AG04450 (cell line): ENCODE results near the gene GRIA1. TPM values are rescaled to one million over a fixed set of nuclear protein-coding genes. Genes with fewer than 3 reads are reported as not detected.

Experiments
- CTCF ChIA-PET: fragments of 300-600, 350-600 bp; formaldehyde crosslinking; extraction: SDS; loops from one replicate; lab custom pipeline; 2022; ENCODE audit warnings: antibody characterized with exemption, inconsistent platforms; lab: Charles Lee
- POLR2A ChIA-PET: fragments of 350-600 bp; formaldehyde crosslinking; extraction: SDS; loops from one replicate; lab custom pipeline; 2021; ENCODE audit warnings: antibody characterized with exemption, inconsistent platforms; lab: Yijun Ruan, JAX
- DNase-seq: peaks from one replicate; pipeline ENCODE4 v3.0.0-alpha.2; 2011; ENCODE audit warnings: low read depth, low spot score
- H3K27ac ChIP-seq: one replicate; pipeline ENCODE4 v1.5.1; 2012; ENCODE audit warnings: low read depth, low read length, control low read depth
- H3K27me3 ChIP-seq: one replicate; pipeline ENCODE4 v1.6.0; 2012; ENCODE audit warnings: low read length; ENCODE audit not compliant: control insufficient read depth, insufficient read depth
- H3K4me3 ChIP-seq: 2 replicates; pipeline ENCODE4 v1.5.1; 2011; ENCODE audit warnings: mild to moderate bottlenecking, low read depth, low read length, control low read depth
- H3K9me3 ChIP-seq: 2 replicates; pipeline ENCODE4 v1.5.1; 2012; ENCODE audit warnings: low read length; ENCODE audit not compliant: control insufficient read depth, insufficient read depth
- CTCF ChIP-seq: IDR thresholded peaks from 2 replicates; pipeline ENCODE4 v1.5.1; 2011; ENCODE audit warnings: low read depth, low read length, control low read depth, inconsistent platforms
- polyA plus RNA-seq: library from polyadenylated mRNA; depleted of rRNA; stranded (reverse); fragments of >200 nt; gene quantifications from 2 replicates; pipeline ENCODE4 v1.2.3, GENCODE V29; 2011

Gene GRIA1
- polyA plus RNA-seq, 1 experiment: 0.42 TPM

GRCh38 chr5:153782589-153783361 is 292.3 kb downstream of the GRIA1 start:
- POLR2A ChIA-PET: no interaction called here
- no peak for DNase-seq
- Histone ChIP-seq H3K4me3 (no peak overlapping the region), H3K9me3 (no peaks in the 10 kb centered on the region), H3K27me3 (no peaks in the 10 kb centered on the region), H3K27ac (no peak overlapping the region)
- CTCF ChIA-PET: interaction anchor here (1.3 kb wide), 1 partner anchor 182 kb away, joined by 3 read pairs; no protein-coding TSS in a partner anchor
- no peak for TF ChIP-seq CTCF

- no peaks in the 10 kb centered on the region for H3K27me3 ChIP-seq
- ChIA-PET POLR2A (no interaction called here), CTCF (interaction anchor here (1.3 kb wide), 1 partner anchor 181 kb away, joined by 3 read pairs; no protein-coding TSS in a partner anchor)
- H3K9me3 ChIP-seq: no peaks in the 10 kb centered on the region
- DNase-seq: no peak
- no peak for TF ChIP-seq CTCF
- no peak overlapping the region for H3K4me3 ChIP-seq
- no peak overlapping the region for H3K27ac ChIP-seq
These were observed 292.8 kb downstream of the GRIA1 start for GRCh38 chr5:153783362-153783658.

GRCh38 chr5:153784277-153784676 is 293.8 kb downstream of the GRIA1 start:
- TF ChIP-seq CTCF: no peak
- Histone ChIP-seq H3K9me3 (no peaks in the 10 kb centered on the region), H3K27ac (no peak overlapping the region), H3K4me3 (no peak overlapping the region), H3K27me3 (no peaks in the 10 kb centered on the region)
- CTCF ChIA-PET: no interaction called here
- POLR2A ChIA-PET: no interaction called here
- no peak for DNase-seq

GRCh38 chr5:153791339-153791738 is 300.9 kb downstream of the GRIA1 start:
- Histone ChIP-seq H3K27me3 (no peaks in the 10 kb centered on the region), H3K4me3 (no peak overlapping the region), H3K9me3 (no peaks in the 10 kb centered on the region), H3K27ac (no peak overlapping the region)
- POLR2A ChIA-PET: no interaction called here
- CTCF ChIA-PET: interaction anchor here (0.6 kb wide), 1 partner anchor 315 kb away, joined by 8 read pairs; no protein-coding TSS in a partner anchor
- TF ChIP-seq CTCF: no peak
- no peak for DNase-seq

GRCh38 chr5:153792305-153792704 is 301.8 kb downstream of the GRIA1 start:
- Histone ChIP-seq H3K9me3 (no peaks in the 10 kb centered on the region), H3K4me3 (no peak overlapping the region), H3K27ac (no peak overlapping the region), H3K27me3 (no peaks in the 10 kb centered on the region)
- ChIA-PET POLR2A (no interaction called here), CTCF (no interaction called here)
- no peak for DNase-seq
- no peak for TF ChIP-seq CTCF
